H1 (cell line): ENCODE measurements around the gene PHYHD1. TPM values are rescaled to one million over a fixed set of nuclear protein-coding genes. Genes with fewer than 3 reads are reported as not detected.

ENCODE experiments used
- CTCF ChIA-PET: fragments of 300-600 bp; sonication (Branson Sonifier 250); formaldehyde crosslinking; loops from one replicate; lab custom pipeline; 2021; ENCODE audit not compliant: partially characterized antibody; lab: Charles Lee
- POLR2A ChIA-PET: fragments of 300-600 bp; sonication (Branson Sonifier 250); formaldehyde crosslinking; loops from one replicate; lab custom pipeline; 2021; ENCODE audit warnings: inconsistent platforms; ENCODE audit not compliant: partially characterized antibody; lab: Charles Lee
- DNase-seq, 2 experiments: peaks; one replicate each; pipeline versions ENCODE4 v3.0.0 to v3.0.0-alpha.2; 2010 to 2022; ENCODE audit warnings: low spot score in 2 of 2, low read depth in 1 of 2, mixed read lengths in 1 of 2
- FAIRE-seq: peaks from 2 replicates; lab custom pipeline; 2011; peaks lifted over from hg19 to GRCh38; lab: Jason Lieb, UNC
- H2AFZ ChIP-seq: 2 replicates; pipeline ENCODE4 v1.8.1; 2012; ENCODE audit warnings: low read length, inconsistent platforms
- H2AK5ac ChIP-seq: 2 replicates; pipeline ENCODE4 v1.6.1; 2013; ENCODE audit warnings: low read depth, low read length
- H2BK120ac ChIP-seq: replicated peaks from 2 replicates; pipeline ENCODE3; 2013; ENCODE audit warnings: low read depth, low read length, inconsistent platforms
- H2BK12ac ChIP-seq: 2 replicates; pipeline ENCODE4 v1.6.1; 2013; ENCODE audit warnings: low read depth, low read length
- H2BK15ac ChIP-seq: 2 replicates; pipeline ENCODE4 v1.6.1; 2013; ENCODE audit warnings: low read length
- H2BK20ac ChIP-seq: 2 replicates; pipeline ENCODE4 v1.6.1; 2013; ENCODE audit warnings: low read length
- H2BK5ac ChIP-seq: 2 replicates; pipeline ENCODE4 v1.6.1; 2013; ENCODE audit warnings: low read depth, low read length
- H3K14ac ChIP-seq: 2 replicates; pipeline ENCODE4 v1.6.1; 2013; ENCODE audit warnings: inconsistent platforms; ENCODE audit not compliant: insufficient read length
- H3K18ac ChIP-seq: 2 replicates; pipeline ENCODE4 v1.6.1; 2013; ENCODE audit warnings: low read length; ENCODE audit errors: extremely low read depth
- H3K23ac ChIP-seq: 2 replicates; pipeline ENCODE4 v1.6.1; 2013; ENCODE audit warnings: inconsistent platforms; ENCODE audit not compliant: insufficient read length
- H3K23me2 ChIP-seq: 2 replicates; pipeline ENCODE4 v1.6.1; 2013; ENCODE audit warnings: low read depth, low read length
- H3K27ac ChIP-seq: 2 replicates; pipeline ENCODE4 v1.6.1; 2011; ENCODE audit warnings: low read depth, low read length, inconsistent platforms
- H3K27me3 ChIP-seq, 4 experiments: replicated peaks in 1 of 4; 1 replicate in 1 of 4; 2 replicates in 3 of 4; pipeline versions ENCODE4 v1.6.1 to v1.8.1; 2011 to 2013; ENCODE audit warnings: low read length in 3 of 4, mild to moderate bottlenecking in 3 of 4, inconsistent platforms in 2 of 4, mixed read lengths in 2 of 4, moderate library complexity in 1 of 4; ENCODE audit not compliant: control insufficient read depth in 3 of 4, insufficient read depth in 3 of 4; ENCODE audit errors: extremely low read depth in 1 of 4
- H3K36me3 ChIP-seq, 4 experiments: 2 replicates each; pipeline versions ENCODE4 v1.6.1 to v1.8.1; 2011 to 2013; ENCODE audit warnings: mild to moderate bottlenecking in 4 of 4, low read length in 3 of 4, moderate library complexity in 2 of 4, control low read depth in 1 of 4, inconsistent platforms in 1 of 4; ENCODE audit not compliant: insufficient read depth in 4 of 4, control insufficient read depth in 2 of 4
- H3K4ac ChIP-seq: replicated peaks from 2 replicates; pipeline ENCODE3; 2013; ENCODE audit warnings: low read length, low read depth, mixed read lengths, inconsistent platforms; ENCODE audit not compliant: insufficient read length
- H3K4me1 ChIP-seq, 4 experiments: replicated peaks in 1 of 4; 1 replicate in 1 of 4; 2 replicates in 3 of 4; pipeline versions ENCODE4 v1.6.1 to v1.8.1; 2011 to 2013; ENCODE audit warnings: low read length in 3 of 4, inconsistent platforms in 2 of 4, mixed read lengths in 1 of 4; ENCODE audit not compliant: insufficient read depth in 4 of 4, control insufficient read depth in 3 of 4
- H3K4me2 ChIP-seq, 2 experiments: 2 replicates each; pipeline versions ENCODE4 v1.6.1 to v1.8.1; 2011 to 2013; ENCODE audit warnings: low read depth in 2 of 2, low read length in 2 of 2, control low read depth in 1 of 2, inconsistent platforms in 1 of 2, mild to moderate bottlenecking in 1 of 2; ENCODE audit not compliant: insufficient read depth in 1 of 2
- H3K4me3 ChIP-seq, 4 experiments: fragments of 200-600, 300-600 bp in 1 of 4; sonication (generic), shearing (Covaris generic), sonication (Bioruptor Twin) in 1 of 4; 2 replicates each; pipeline versions ENCODE4 v1.5.1 to v1.8.1; 2011 to 2016; ENCODE audit warnings: low read length in 4 of 4, low read depth in 3 of 4, control low read depth in 2 of 4, inconsistent platforms in 2 of 4, mild to moderate bottlenecking in 2 of 4, mixed read lengths in 1 of 4, moderate library complexity in 1 of 4; ENCODE audit not compliant: insufficient read depth in 2 of 4; ENCODE audit errors: extremely low read depth in 1 of 4
- H3K56ac ChIP-seq: replicated peaks from 2 replicates; pipeline ENCODE3; 2013; ENCODE audit warnings: low read depth, mild to moderate bottlenecking, mixed read lengths, low read length, inconsistent platforms; ENCODE audit not compliant: insufficient read length
- H3K79me1 ChIP-seq: 2 replicates; pipeline ENCODE4 v1.6.1; 2013; ENCODE audit warnings: low read depth, low read length, control low read depth
- H3K79me2 ChIP-seq, 2 experiments: 2 replicates each; pipeline versions ENCODE4 v1.6.1 to v1.8.1; 2012 to 2013; ENCODE audit warnings: low read length in 2 of 2, mild to moderate bottlenecking in 2 of 2, inconsistent platforms in 1 of 2; ENCODE audit not compliant: insufficient read depth in 2 of 2, control insufficient read depth in 1 of 2
- H3K9ac ChIP-seq, 4 experiments: replicated peaks in 1 of 4; 1 replicate in 1 of 4; 2 replicates in 3 of 4; pipeline versions ENCODE4 v1.6.1 to v1.8.1; 2011 to 2013; ENCODE audit warnings: low read depth in 3 of 4, low read length in 3 of 4, control low read depth in 2 of 4, mild to moderate bottlenecking in 2 of 4, moderate library complexity in 2 of 4, inconsistent platforms in 1 of 4; ENCODE audit errors: extremely low read depth in 1 of 4
- H3K9me3 ChIP-seq, 2 experiments: 2 replicates each; pipeline versions ENCODE4 v1.6.1 to v1.8.1; 2012 to 2013; ENCODE audit warnings: mild to moderate bottlenecking in 2 of 2, moderate library complexity in 2 of 2, control low read depth in 1 of 2, inconsistent platforms in 1 of 2, low read depth in 1 of 2, low read length in 1 of 2, mixed read lengths in 1 of 2; ENCODE audit not compliant: insufficient read depth in 2 of 2
- H4K20me1 ChIP-seq, 2 experiments: replicated peaks in 1 of 2; 2 replicates each; pipeline versions ENCODE3 to v1.8.1; 2011 to 2013; ENCODE audit warnings: inconsistent platforms in 2 of 2, low read length in 2 of 2, mild to moderate bottlenecking in 1 of 2; ENCODE audit not compliant: insufficient read depth in 2 of 2, control insufficient read depth in 1 of 2
- H4K5ac ChIP-seq: 2 replicates; pipeline ENCODE4 v1.6.1; 2013; ENCODE audit warnings: low read length, low read depth, mixed read lengths, inconsistent platforms; ENCODE audit not compliant: insufficient read length
- H4K8ac ChIP-seq: 2 replicates; pipeline ENCODE4 v1.8.0; 2013; ENCODE audit warnings: mild to moderate bottlenecking, moderate library complexity, low read length, inconsistent platforms; ENCODE audit not compliant: insufficient read depth; ENCODE audit errors: extremely low read depth
- H4K91ac ChIP-seq: replicated peaks from 2 replicates; pipeline ENCODE3; 2013; ENCODE audit warnings: low read length, mixed read lengths, inconsistent platforms; ENCODE audit not compliant: insufficient read length
- BRCA1 ChIP-seq: IDR thresholded peaks from 2 replicates; pipeline ENCODE4 v1.6.1; 2012; ENCODE audit warnings: low read depth, low read length, improper control_type of control experiment
- CEBPB ChIP-seq: IDR thresholded peaks from 2 replicates; pipeline ENCODE4 v1.6.1; 2012; ENCODE audit warnings: low read depth, low read length
- CHD1 ChIP-seq: IDR thresholded peaks from 2 replicates; pipeline ENCODE4 v1.6.1; 2012; ENCODE audit warnings: low read depth, low read length, improper control_type of control experiment
- CTBP2 ChIP-seq: IDR thresholded peaks from 2 replicates; pipeline ENCODE4 v1.7.0; 2011; ENCODE audit warnings: borderline replicate concordance, mild to moderate bottlenecking, moderate library complexity, mixed read lengths, low read length; ENCODE audit not compliant: insufficient read depth, insufficient read length
- E2F6 ChIP-seq: IDR thresholded peaks from 2 replicates; pipeline ENCODE4 v1.6.1; 2012; ENCODE audit warnings: inconsistent platforms
- HDAC6 ChIP-seq: IDR thresholded peaks from one replicate; pipeline ENCODE4 v1.7.1; 2012; ENCODE audit warnings: low read depth, mild to moderate bottlenecking, inconsistent platforms, low read length, moderate library complexity
- JUN ChIP-seq: IDR thresholded peaks from 2 replicates; pipeline ENCODE4 v1.6.1; 2011; ENCODE audit warnings: low read depth, mild to moderate bottlenecking, improper control_type of control experiment, low read length
- JUND ChIP-seq: IDR thresholded peaks from 2 replicates; pipeline ENCODE4 v1.6.1; 2011; ENCODE audit warnings: mild to moderate bottlenecking, improper control_type of control experiment, low read length
- NANOG ChIP-seq: IDR thresholded peaks from 2 replicates; pipeline ENCODE4 v1.6.1; 2011; ENCODE audit warnings: low read length, low read depth, mild to moderate bottlenecking, inconsistent platforms; ENCODE audit not compliant: insufficient read depth, poor library complexity, severe bottlenecking
- POU5F1 ChIP-seq: IDR thresholded peaks from 2 replicates; pipeline ENCODE4 v1.6.1; 2011; ENCODE audit warnings: low read depth, mild to moderate bottlenecking, low read length, moderate library complexity
- SIX5 ChIP-seq: IDR thresholded peaks from 2 replicates; pipeline ENCODE4 v1.6.1; 2011; ENCODE audit warnings: mild to moderate bottlenecking, low read depth, low read length
- SP1 ChIP-seq: IDR thresholded peaks from 2 replicates; pipeline ENCODE4 v1.6.1; 2011; ENCODE audit warnings: low read depth, low read length
- SUZ12 ChIP-seq: fragments of 200-600 bp; sonication (generic); IDR thresholded peaks from 2 replicates; pipeline ENCODE4 v1.6.1; 2012; ENCODE audit warnings: mild to moderate bottlenecking, inconsistent platforms, low read length, moderate library complexity, mixed read lengths
- WGBS, 2 experiments: shearing (Covaris generic) in 1 of 2; methylation state at CpG; one replicate each; pipeline versions ENCODE4 v1.1.6 to v1.1.7; 2013 to 2015; ENCODE audit warnings: low lambda C conversion rate in 2 of 2, mixed read lengths in 2 of 2, inconsistent platforms in 1 of 2, low coverage in 1 of 2, missing lambda C conversion rate in 1 of 2; ENCODE audit not compliant: insufficient replicate concordance in 2 of 2, insufficient coverage in 1 of 2, insufficient read length in 1 of 2; ENCODE audit errors: extremely low coverage in 1 of 2, missing lambda C conversion rate in 1 of 2; 5-methylcytosine and 5-hydroxymethylcytosine counted together
- polyA plus RNA-seq, 7 experiments: library from polyadenylated mRNA; depleted of rRNA in 3 of 7; stranded (reverse) in 5 of 7; unstranded in 2 of 7; fragments of >200 nt in 5 of 7; fragments of 200-250 nt in 2 of 7; gene quantifications; 1 replicate in 5 of 7; 2 replicates in 1 of 7; 4 replicates in 1 of 7; pipeline versions ENCODE4 v1.2.1 to v1.2.3, GENCODE V29; 2011 to 2013; ENCODE audit warnings: missing spikeins in 2 of 7, mixed read lengths in 2 of 7
- total RNA-seq: library from RNA; stranded (reverse); fragmentation: NEBNext Ultra II Directional; extraction: Animal tissue kit (Norgen Biotek cat#: 25700); gene quantifications from 2 replicates; pipeline ENCODE4 v1.2.1, GENCODE V29; 2021

PHYHD1 gene
- total and polyA plus RNA-seq, 2 of the 8 experiments (the other 6 are each of a cell fraction or from before 2014, with no cell fraction given) = 14.1 to 25.6 TPM

GRCh38 chr9:128917151-128917849 lies 3.5 kb upstream of the PHYHD1 start:
- H3K9me3 ChIP-seq = no peaks in the 10 kb centered on the region
- H4K20me1 ChIP-seq = peaks cover 9% of the 10 kb centered on the region in 2 experiments
- H3K23ac ChIP-seq = no peak overlapping the region
- H4K91ac ChIP-seq = no peak overlapping the region
- H3K79me1 ChIP-seq = peaks cover 10% of the 10 kb centered on the region; the same call in 1 of the 2 replicates
- no peak overlapping the region for H2BK15ac ChIP-seq
- H3K23me2 ChIP-seq = peaks cover 2% of the 10 kb centered on the region; the same call in 1 of the 2 replicates
- CTCF ChIA-PET = interaction anchor here (3.9 kb wide), 1 partner anchor 11 kb away, joined by 26 read pairs; no protein-coding TSS in a partner anchor
- H2BK5ac ChIP-seq = no peak overlapping the region
- DNase-seq (no peak), FAIRE-seq (no peak)
- H2BK120ac ChIP-seq = no peak overlapping the region
- H4K8ac ChIP-seq = no peak overlapping the region
- no peaks in the 10 kb centered on the region for H3K27me3 ChIP-seq
- no peak overlapping the region for H3K4me2 ChIP-seq
- no peak overlapping the region for H3K9ac ChIP-seq
- H2BK12ac ChIP-seq = no peak overlapping the region
- POLR2A ChIA-PET = interaction anchor here (1.1 to 1.8 kb wide), 2 partner anchors 11 to 29 kb away, joined by 3 to 4 read pairs; no protein-coding TSS in a partner anchor
- no peak overlapping the region for H3K14ac ChIP-seq
- no peak overlapping the region for H3K4ac ChIP-seq
- no peak overlapping the region for H4K5ac ChIP-seq
- H2AFZ ChIP-seq = no peak overlapping the region
- no peak overlapping the region for H3K4me3 ChIP-seq
- WGBS, 2 experiments = 96% methylated on average over 26 of the region's 26 CpGs; no CpG with 5 or more reads in 1 of the 2 experiments
- no peak overlapping the region for H2AK5ac ChIP-seq
- H3K4me1 ChIP-seq = peaks cover 0 to 19% (median 9%) of the 10 kb centered on the region in 4 experiments; a peak in 6 of 7 replicates
- no peak overlapping the region for H3K18ac ChIP-seq
- peaks cover 0 to 25% of the 10 kb centered on the region in 2 experiments; a peak in 2 of 4 replicates for H3K79me2 ChIP-seq
- H3K27ac ChIP-seq = no peak overlapping the region
- H2BK20ac ChIP-seq = no peak overlapping the region
- peaks cover 0 to 24% (median 20%) of the 10 kb centered on the region in 4 experiments for H3K36me3 ChIP-seq
- H3K56ac ChIP-seq = no peak overlapping the region
- no peak for TF ChIP-seq CHD1
- no peak for TF ChIP-seq JUN
- TF ChIP-seq NANOG = no peak
- TF ChIP-seq SIX5 = no peak
- TF ChIP-seq CTBP2 = no peak
- TF ChIP-seq SP1 = no peak
- TF ChIP-seq JUND = no peak
- TF ChIP-seq BRCA1 = no peak
- TF ChIP-seq SUZ12 = no peak
- no peak for TF ChIP-seq E2F6
- no peak for TF ChIP-seq CEBPB
- TF ChIP-seq POU5F1 = no peak
- no peak for TF ChIP-seq HDAC6
